Ovary (tissue), 9 donors: ENCODE measurements around the gene ITGAE. TPM values are rescaled to one million over a fixed set of nuclear protein-coding genes. Genes with fewer than 3 reads are reported as not detected.

Experiments
- DNase-seq, 5 donors: peaks; one replicate each; pipeline ENCODE4 v3.0.0-alpha.2; 2019 to 2020
- H3K27ac ChIP-seq, 2 donors: fragments of 200-600 bp; one replicate each; pipeline versions ENCODE4 v1.5.1 to v1.8.0; 2019 to 2022
- H3K27me3 ChIP-seq: fragments of 200-600 bp; one replicate; pipeline ENCODE4 v1.8.0; 2022
- H3K36me3 ChIP-seq: fragments of 200-600 bp; sonication (generic); one replicate; pipeline ENCODE4 v1.5.1; 2019
- H3K4me1 ChIP-seq: one replicate; pipeline ENCODE4 v1.8.1; 2013; ENCODE audit warnings: mild to moderate bottlenecking, moderate library complexity; ENCODE audit not compliant: insufficient read depth
- H3K4me3 ChIP-seq: fragments of 200-600 bp; sonication (generic); one replicate; pipeline ENCODE4 v1.5.1; 2017
- H3K9me3 ChIP-seq, 2 donors: fragments of 200-600 bp in 1 of 2; sonication (generic) in 1 of 2; one replicate each; pipeline versions ENCODE4 v1.5.1 to v1.8.1; 2013 to 2019; ENCODE audit warnings: mild to moderate bottlenecking in 1 of 2, moderate library complexity in 1 of 2
- CTCF ChIP-seq, 3 donors: fragments of 450-650 bp in 2 of 3; fragments of 200-600 bp in 1 of 3; IDR thresholded peaks; one replicate each; pipeline versions ENCODE4 v1.5.1 to v1.8.0; 2016 to 2022; ENCODE audit warnings: antibody characterized with exemption in 3 of 3, mild to moderate bottlenecking in 1 of 3
- EP300 ChIP-seq: sonication (generic); formaldehyde crosslinking; IDR thresholded peaks from one replicate; pipeline ENCODE4 v1.6.1; 2017; ENCODE audit warnings: antibody characterized with exemption
- POLR2A ChIP-seq: fragments of 450-650 bp; IDR thresholded peaks from one replicate; pipeline ENCODE4 v1.6.1; 2017; ENCODE audit warnings: antibody characterized with exemption, mild to moderate bottlenecking, moderate library complexity
- WGBS, 3 donors: extraction: QIAGEN DNeasy Blood & Tissue Kit in 1 of 3; methylation state at CpG; one replicate each; pipeline versions ENCODE4 v1.1.5 to v1.1.7; 2013 to 2017; 5-methylcytosine and 5-hydroxymethylcytosine counted together
- intact Hi-C, 4 donors: fragments of 100-400 bp; cut with DNase I; formaldehyde crosslinking; loops; one replicate each; pipeline versions ENCODE4 v1.11.0 to v1.15.1; 2022 to 2023
- polyA plus RNA-seq, 2 donors: library from polyadenylated mRNA; stranded (reverse); fragments of 200-250 nt in 1 of 2; fragments of 350-450 nt in 1 of 2; fragmentation: Illumina TruSeq in 1 of 2; extraction: RNeasy Lipid Tissue Mini Kit (QIAGEN cat#74804) in 1 of 2; gene quantifications; one replicate each; pipeline ENCODE4 v1.2.3, GENCODE V29; 2013 to 2014
- total RNA-seq, 7 donors: library from RNA; depleted of rRNA in 2 of 7; stranded (reverse); fragments of >200 nt in 2 of 7; fragmentation: NEBNext Ultra II Directional in 3 of 7; extraction: Animal tissue kit (Norgen Biotek cat#: 25700) in 3 of 7; gene quantifications; one replicate each; pipeline versions ENCODE4 v1.1.0 to v1.2.4, GENCODE V29; 2016 to 2023
- donor health status: DM: no; HTN: no; CAD: no; lungs with moderate emphysema.
- donor health status: DM: no; HTN: no; CAD: no.
- donor health status: Bipolar disorder and iron deficiency.
- donor health status: DM: yes; HTN: yes; CAD: no.
- donor health status: DM: no; HTN: no; CAD: no.
- donor health status: DM: yes; HTN: yes; CAD: no.

Gene ITGAE
- total and polyA plus RNA-seq, 9 donors: 13.3 to 27.0 (median 17.2) TPM

- H3K4me1 ChIP-seq: no peaks in the 10 kb centered on the region
- intact Hi-C loops: no loop called here
- H3K9me3 ChIP-seq: no peaks in the 10 kb centered on the region
- TF ChIP-seq POLR2A (no peak), CTCF (IDR thresholded peaks at IDR 0.05) (no peak), EP300 (no peak)
- H3K27me3 ChIP-seq: no peaks in the 10 kb centered on the region
- H3K36me3 ChIP-seq: no peaks in the 10 kb centered on the region
- no peak for DNase-seq
- H3K4me3 ChIP-seq: no peak overlapping the region
- no peak overlapping the region for H3K27ac ChIP-seq
- WGBS, 3 donors: 87 to 93% (median 88%) methylated on average over 4 of the region's 4 CpGs
Observed at GRCh38 chr17:3718201-3718600, 82.8 kb downstream of the ITGAE start.

- no peak for TF ChIP-seq POLR2A
- TF ChIP-seq EP300: no peak
- no peak for TF ChIP-seq CTCF (IDR thresholded peaks at IDR 0.05)
- intact Hi-C loops: no loop called here
- Histone ChIP-seq H3K27ac (no peak overlapping the region), H3K36me3 (no peaks in the 10 kb centered on the region), H3K4me1 (no peaks in the 10 kb centered on the region), H3K27me3 (no peaks in the 10 kb centered on the region), H3K9me3 (no peaks in the 10 kb centered on the region), H3K4me3 (no peak overlapping the region)
- WGBS, 3 donors: 83 to 93% (median 92%) methylated on average over 8 of the region's 8 CpGs
- DNase-seq: no peak
Observed at GRCh38 chr17:3715296-3715695, 85.7 kb downstream of the ITGAE start.

- Histone ChIP-seq H3K27me3 (no peaks in the 10 kb centered on the region), H3K9me3 (no peaks in the 10 kb centered on the region), H3K27ac (no peak overlapping the region), H3K4me1 (no peaks in the 10 kb centered on the region), H3K36me3 (no peaks in the 10 kb centered on the region), H3K4me3 (no peak overlapping the region)
- intact Hi-C loops: no loop called here
- DNase-seq: no peak
- WGBS, 3 donors: 61 to 75% (median 65%) methylated on average over 13 of the region's 13 CpGs
- no peak for TF ChIP-seq CTCF (IDR thresholded peaks at IDR 0.05)
- TF ChIP-seq EP300: no peak
- no peak for TF ChIP-seq POLR2A
Observed at GRCh38 chr17:3712811-3713463, 88.1 kb downstream of the ITGAE start.

GRCh38 chr17:3710951-3711383 lies 90.0 kb downstream of the ITGAE start:
- H3K27ac ChIP-seq: no peak overlapping the region
- no peak overlapping the region for H3K4me3 ChIP-seq
- no peaks in the 10 kb centered on the region for H3K9me3 ChIP-seq
- TF ChIP-seq CTCF (IDR thresholded peaks at IDR 0.05) (no peak), POLR2A (no peak), EP300 (no peak)
- no peak for DNase-seq
- H3K36me3 ChIP-seq: no peaks in the 10 kb centered on the region
- intact Hi-C loops: no loop called here
- no peaks in the 10 kb centered on the region for H3K4me1 ChIP-seq
- H3K27me3 ChIP-seq: no peaks in the 10 kb centered on the region
- 74 to 78% (median 75%) methylated on average over 5 of the region's 5 CpGs for WGBS, 3 donors
